Measurements from ENCODE around the gene RNASE12.
A peak's percentile ranks its signal among the peaks of the same experiment; 100 is the strongest.

RNASE12 gene

DNA sequence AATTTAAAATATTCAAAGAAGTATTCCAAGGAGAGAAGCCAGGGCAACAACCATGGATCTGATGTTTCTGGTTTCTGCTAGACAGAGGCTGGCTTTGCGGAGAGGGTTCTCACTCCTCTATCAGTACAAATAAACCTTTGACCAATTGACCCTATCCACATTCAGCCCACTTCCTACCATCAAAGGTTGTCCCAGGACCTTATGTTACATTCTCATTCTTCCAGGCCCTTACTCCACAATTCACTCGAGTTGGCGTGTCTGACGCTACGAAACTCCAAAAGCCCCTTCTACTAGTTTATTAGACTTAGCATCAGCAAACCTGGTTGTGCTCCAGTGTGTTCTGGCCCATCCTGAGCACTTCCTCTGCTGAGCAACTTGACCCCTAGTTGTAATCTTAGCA lies 24.8 kb upstream of the RNASE12 start:
- TF ChIP-seq, protein P1, sequence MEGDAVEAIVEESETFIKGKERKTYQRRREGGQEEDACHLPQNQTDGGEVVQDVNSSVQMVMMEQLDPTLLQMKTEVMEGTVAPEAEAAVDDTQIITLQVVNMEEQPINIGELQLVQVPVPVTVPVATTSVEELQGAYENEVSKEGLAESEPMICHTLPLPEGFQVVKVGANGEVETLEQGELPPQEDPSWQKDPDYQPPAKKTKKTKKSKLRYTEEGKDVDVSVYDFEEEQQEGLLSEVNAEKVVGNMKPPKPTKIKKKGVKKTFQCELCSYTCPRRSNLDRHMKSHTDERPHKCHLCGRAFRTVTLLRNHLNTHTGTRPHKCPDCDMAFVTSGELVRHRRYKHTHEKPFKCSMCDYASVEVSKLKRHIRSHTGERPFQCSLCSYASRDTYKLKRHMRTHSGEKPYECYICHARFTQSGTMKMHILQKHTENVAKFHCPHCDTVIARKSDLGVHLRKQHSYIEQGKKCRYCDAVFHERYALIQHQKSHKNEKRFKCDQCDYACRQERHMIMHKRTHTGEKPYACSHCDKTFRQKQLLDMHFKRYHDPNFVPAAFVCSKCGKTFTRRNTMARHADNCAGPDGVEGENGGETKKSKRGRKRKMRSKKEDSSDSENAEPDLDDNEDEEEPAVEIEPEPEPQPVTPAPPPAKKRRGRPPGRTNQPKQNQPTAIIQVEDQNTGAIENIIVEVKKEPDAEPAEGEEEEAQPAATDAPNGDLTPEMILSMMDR (IDR thresholded peaks at IDR 0.05; ENCODE audit: low read depth, low read length), result no peak
- TF ChIP-seq, protein P2, sequence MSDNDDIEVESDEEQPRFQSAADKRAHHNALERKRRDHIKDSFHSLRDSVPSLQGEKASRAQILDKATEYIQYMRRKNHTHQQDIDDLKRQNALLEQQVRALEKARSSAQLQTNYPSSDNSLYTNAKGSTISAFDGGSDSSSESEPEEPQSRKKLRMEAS (IDR thresholded peaks at IDR 0.05; ENCODE audit: low read depth, low read length), result no peak
- TF ChIP-seq POLR2A (IDR thresholded peaks at IDR 0.05; ENCODE audit: extremely low read depth, insufficient read length) (no peak), MYC (IDR thresholded peaks at IDR 0.05; ENCODE audit: low read depth, low read length) (no peak)
- no peak for DNase-seq (ENCODE audit: low read depth)
- H3K4me3 ChIP-seq (ENCODE audit: low read depth, low read length), result no peak overlapping the region

DNA sequence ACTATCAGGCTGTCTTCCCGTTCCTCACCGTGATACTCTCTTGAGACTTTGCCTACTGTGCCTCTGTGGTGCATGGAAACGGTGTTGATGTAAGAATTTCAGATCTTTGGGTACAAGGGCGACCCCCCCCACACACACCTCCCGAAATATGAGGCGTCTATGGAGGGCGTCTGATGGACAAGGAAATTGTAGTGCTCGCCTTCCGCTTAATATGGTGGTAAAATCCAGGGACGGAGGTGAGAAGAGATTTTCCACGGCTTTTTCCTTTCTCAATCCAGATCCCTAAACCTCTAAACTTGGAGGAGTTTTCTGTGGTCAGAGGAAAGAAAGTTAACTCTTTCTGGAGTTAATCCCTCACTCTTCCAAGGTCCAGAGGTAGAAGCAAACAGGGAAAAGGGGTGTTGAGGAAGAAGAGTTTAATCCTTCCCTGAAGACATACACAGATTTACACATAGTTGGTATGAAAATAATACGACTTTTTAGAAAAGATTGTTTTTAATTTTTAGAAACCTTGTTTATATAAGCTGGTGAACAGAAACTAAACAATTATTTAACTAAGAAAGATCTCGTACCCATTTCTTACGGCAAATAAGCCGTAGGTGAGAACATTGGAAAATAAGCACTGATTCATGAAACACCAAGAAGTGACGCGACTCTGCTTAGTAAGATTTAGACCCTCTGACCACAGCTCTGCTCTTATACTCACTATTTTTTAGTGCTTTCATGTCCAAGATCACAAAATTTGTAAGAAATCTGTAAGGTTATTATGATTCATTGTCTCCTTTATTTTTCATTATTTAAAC lies 23.1 kb upstream of the RNASE12 start:
- H3K4me3 ChIP-seq (ENCODE audit: low read depth, low read length), result peak overlapping the region; percentile 57
- TF ChIP-seq MYC (IDR thresholded peaks at IDR 0.05; ENCODE audit: low read depth, low read length) (no peak), POLR2A (IDR thresholded peaks at IDR 0.05; ENCODE audit: extremely low read depth, insufficient read length) (no peak)
- TF ChIP-seq, protein P1 (IDR thresholded peaks at IDR 0.05; ENCODE audit: low read depth, low read length), result no peak
- TF ChIP-seq, protein P2 (IDR thresholded peaks at IDR 0.05; ENCODE audit: low read depth, low read length), result no peak
- no peak for DNase-seq (ENCODE audit: low read depth)

DNA sequence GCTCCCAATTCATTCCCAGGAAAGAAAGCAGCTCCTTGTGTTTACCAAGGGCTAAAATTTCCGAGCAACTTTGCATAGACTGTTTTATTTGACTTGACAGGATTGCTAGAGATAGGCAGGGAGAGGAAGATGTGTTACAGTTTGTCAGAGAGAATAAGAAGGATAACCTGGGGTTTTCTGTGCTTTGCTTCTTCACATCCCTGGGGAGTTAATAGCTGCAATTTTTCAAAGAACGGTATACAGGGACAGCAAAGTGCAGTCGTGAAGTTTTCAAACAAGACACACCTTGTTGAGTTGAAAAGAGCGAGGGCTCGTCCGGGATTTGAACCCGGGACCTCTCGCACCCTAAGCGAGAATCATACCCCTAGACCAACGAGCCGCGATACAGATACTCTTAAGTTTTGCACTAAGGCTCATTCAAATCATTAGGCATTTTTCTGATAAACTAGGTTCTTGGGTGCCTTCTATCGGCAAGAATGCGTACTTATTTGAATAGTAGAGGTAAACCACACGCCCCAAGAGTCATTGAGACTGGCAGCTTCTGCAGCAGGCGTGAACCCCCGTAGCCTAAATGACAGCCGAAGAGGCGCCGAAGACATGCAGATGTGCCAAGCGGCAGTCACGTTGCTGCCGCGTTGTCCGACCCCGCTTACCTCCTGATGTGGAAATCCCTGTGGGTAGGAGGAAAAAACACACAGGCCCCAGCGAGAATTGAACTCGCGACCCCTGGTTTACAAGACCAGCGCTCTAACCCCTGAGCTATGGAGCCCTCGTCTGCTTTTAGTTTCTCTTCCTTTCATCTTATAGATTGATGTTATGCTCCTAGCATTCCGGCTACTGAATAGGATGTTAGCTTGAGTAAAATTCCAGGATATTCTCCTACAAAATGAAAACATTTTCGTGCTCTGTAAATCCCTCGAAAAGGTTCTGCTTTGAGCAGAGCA lies 22.2 kb upstream of the RNASE12 start:
- peak overlapping the region; percentile 57 for H3K4me3 ChIP-seq (ENCODE audit: low read depth, low read length)
- peak; percentile 98 for DNase-seq (ENCODE audit: low read depth)
- TF ChIP-seq, protein P1 (IDR thresholded peaks at IDR 0.05; ENCODE audit: low read depth, low read length), result peak; percentile 45
- TF ChIP-seq POLR2A (IDR thresholded peaks at IDR 0.05; ENCODE audit: extremely low read depth, insufficient read length), result no peak
- TF ChIP-seq MYC (IDR thresholded peaks at IDR 0.05; ENCODE audit: low read depth, low read length), result no peak
- TF ChIP-seq, protein P2 (IDR thresholded peaks at IDR 0.05; ENCODE audit: low read depth, low read length), result peak; percentile 75; the same call in 1 of the 2 replicates

DNA sequence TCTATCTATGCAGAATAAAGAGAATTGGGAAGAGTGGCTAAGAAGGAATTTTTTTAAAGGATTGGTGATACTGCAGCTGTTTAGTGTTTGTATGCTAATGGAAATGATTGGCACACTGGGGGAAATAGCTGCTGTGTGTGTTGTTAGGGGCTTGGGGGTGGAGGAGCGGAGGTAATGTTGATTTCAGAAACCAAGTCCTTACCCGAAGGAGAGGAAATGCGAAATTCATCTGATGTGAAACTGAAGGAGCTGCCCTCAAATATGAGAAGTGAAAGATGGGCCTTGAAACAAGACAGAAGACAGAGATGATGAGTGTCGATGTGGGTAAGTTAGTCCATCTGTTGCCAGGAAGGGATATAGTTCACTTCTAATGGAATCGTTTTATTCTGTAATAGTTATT lies 21.2 kb upstream of the RNASE12 start:
- TF ChIP-seq, protein P2 (IDR thresholded peaks at IDR 0.05; ENCODE audit: low read depth, low read length), result no peak
- TF ChIP-seq, protein P1 (IDR thresholded peaks at IDR 0.05; ENCODE audit: low read depth, low read length), result no peak
- TF ChIP-seq POLR2A (IDR thresholded peaks at IDR 0.05; ENCODE audit: extremely low read depth, insufficient read length) (no peak), MYC (IDR thresholded peaks at IDR 0.05; ENCODE audit: low read depth, low read length) (no peak)
- no peak for DNase-seq (ENCODE audit: low read depth)
- no peak overlapping the region for H3K4me3 ChIP-seq (ENCODE audit: low read depth, low read length)

DNA sequence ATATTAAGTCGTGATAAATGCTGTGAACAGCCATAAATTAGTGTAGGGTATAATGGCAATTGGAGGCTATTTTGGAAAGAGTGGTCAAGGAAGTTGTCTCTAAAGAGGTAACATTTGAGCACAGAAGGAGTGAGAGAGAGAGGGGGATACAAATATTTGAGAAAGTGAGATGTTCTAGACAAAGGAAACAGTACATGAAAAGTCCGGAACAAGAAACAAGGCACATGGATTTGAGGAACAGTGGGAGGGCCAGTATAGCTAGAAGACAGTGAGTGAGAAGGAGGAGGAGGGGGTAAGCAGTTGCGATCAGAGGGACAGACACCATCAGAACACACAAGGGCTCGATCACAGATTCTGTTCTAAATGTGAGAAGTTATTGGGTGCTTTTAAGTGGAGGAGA lies 20.1 kb upstream of the RNASE12 start:
- H3K4me3 ChIP-seq (ENCODE audit: low read depth, low read length), result no peak overlapping the region
- DNase-seq (ENCODE audit: low read depth), result no peak
- TF ChIP-seq, protein P2 (IDR thresholded peaks at IDR 0.05; ENCODE audit: low read depth, low read length), result no peak
- TF ChIP-seq, protein P1 (IDR thresholded peaks at IDR 0.05; ENCODE audit: low read depth, low read length), result no peak
- TF ChIP-seq POLR2A (IDR thresholded peaks at IDR 0.05; ENCODE audit: extremely low read depth, insufficient read length), result no peak
- TF ChIP-seq MYC (IDR thresholded peaks at IDR 0.05; ENCODE audit: low read depth, low read length), result no peak

Data from NB4 (cell line).